ENCODE data around the gene EPB41L1.

Gene EPB41L1

GRCh38 chr20:36197271-36197670, 42.7 kb downstream of the EPB41L1 start:
- no peak for DNase-seq

- peak; percentile 48 for DNase-seq
These were observed 45.1 kb downstream of the EPB41L1 start for GRCh38 chr20:36199345-36200257.

GRCh38 chr20:36200451-36200850, 45.9 kb downstream of the EPB41L1 start:
- no peak for DNase-seq

GRCh38 chr20:36201198-36201597, 46.7 kb downstream of the EPB41L1 start:
- no peak for DNase-seq

GRCh38 chr20:36202891-36203338, 48.4 kb downstream of the EPB41L1 start:
- no peak for DNase-seq

GRCh38 chr20:36203861-36204260, 49.3 kb downstream of the EPB41L1 start:
- DNase-seq, result no peak

GRCh38 chr20:36205026-36205425, 50.5 kb downstream of the EPB41L1 start:
- no peak for DNase-seq

- no peak for DNase-seq
These were observed 51.5 kb downstream of the EPB41L1 start for GRCh38 chr20:36206068-36206467.

GRCh38 chr20:36206641-36207040, 52.1 kb downstream of the EPB41L1 start:
- DNase-seq, result no peak

GRCh38 chr20:36207602-36208001, 53.1 kb downstream of the EPB41L1 start:
- no peak for DNase-seq

GRCh38 chr20:36208257-36208656, 53.7 kb downstream of the EPB41L1 start:
- no peak for DNase-seq

GRCh38 chr20:36210436-36211021, 56.0 kb downstream of the EPB41L1 start:
- DNase-seq, result no peak

- DNase-seq, result no peak
These were observed 58.8 kb downstream of the EPB41L1 start for GRCh38 chr20:36213362-36213761.

GRCh38 chr20:36214684-36215256, 60.2 kb downstream of the EPB41L1 start:
- DNase-seq, result no peak

- no peak for DNase-seq
These were observed 61.2 kb downstream of the EPB41L1 start for GRCh38 chr20:36215778-36216177.

GRCh38 chr20:36216314-36217025, 61.9 kb downstream of the EPB41L1 start:
- no peak for DNase-seq

- no peak for DNase-seq
These were observed 62.7 kb downstream of the EPB41L1 start for GRCh38 chr20:36217226-36217625.

- DNase-seq, result no peak
These were observed 64.0 kb downstream of the EPB41L1 start for GRCh38 chr20:36218380-36219064.

- DNase-seq, result no peak
These were observed 65.2 kb downstream of the EPB41L1 start for GRCh38 chr20:36219671-36220220.

GRCh38 chr20:36225666-36226065, 71.1 kb downstream of the EPB41L1 start:
- DNase-seq, result no peak

- DNase-seq, result no peak
These were observed 74.2 kb downstream of the EPB41L1 start for GRCh38 chr20:36228770-36229169.

- no peak for DNase-seq
These were observed 75.5 kb downstream of the EPB41L1 start for GRCh38 chr20:36230019-36230418.
